HEK293 (cell line): ENCODE data around the gene ZNF771.

Source experiments
- HOXC10 ChIP-seq: sonication (generic); formaldehyde crosslinking; IDR thresholded peaks from 2 replicates; pipeline ENCODE4 v1.8.1; 2023; ENCODE audit warnings: mild to moderate bottlenecking, missing genetic modification reagents
- KLF9 ChIP-seq: fragments of 450-650 bp; formaldehyde crosslinking; IDR thresholded peaks from 2 replicates; pipeline ENCODE4 v1.5.1; 2016; ENCODE audit warnings: missing biosample characterization, missing genetic modification characterization, low read depth
- MEIS1 ChIP-seq: sonication (generic); formaldehyde crosslinking; IDR thresholded peaks from 2 replicates; pipeline ENCODE4 v1.8.1; 2022; ENCODE audit warnings: missing genetic modification reagents, mild to moderate bottlenecking, borderline replicate concordance
- ZFP41 ChIP-seq: fragments of 450-650 bp; formaldehyde crosslinking; IDR thresholded peaks from 2 replicates; pipeline ENCODE4 v1.5.1; 2016; ENCODE audit warnings: missing biosample characterization, missing genetic modification characterization, borderline replicate concordance
- ZNF133 ChIP-seq: fragments of 450-650 bp; formaldehyde crosslinking; IDR thresholded peaks from 2 replicates; pipeline ENCODE4 v1.5.1; 2016; ENCODE audit warnings: missing biosample characterization, missing genetic modification characterization
- ZNF138 ChIP-seq: fragments of 450-650 bp; formaldehyde crosslinking; IDR thresholded peaks from 2 replicates; pipeline ENCODE4 v1.5.1; 2016; ENCODE audit warnings: missing biosample characterization, missing genetic modification characterization, borderline replicate concordance
- ZNF169 ChIP-seq: fragments of 450-650 bp; formaldehyde crosslinking; IDR thresholded peaks from 2 replicates; pipeline ENCODE4 v1.5.1; 2016; ENCODE audit warnings: missing biosample characterization, missing genetic modification characterization
- ZNF302 ChIP-seq: fragments of 450-650 bp; formaldehyde crosslinking; IDR thresholded peaks from 2 replicates; pipeline ENCODE4 v1.5.1; 2016; ENCODE audit warnings: missing biosample characterization, missing genetic modification characterization, low read depth
- ZNF391 ChIP-seq: fragments of 450-650 bp; formaldehyde crosslinking; IDR thresholded peaks from 2 replicates; pipeline ENCODE4 v1.5.1; 2016; ENCODE audit warnings: low read depth, missing biosample characterization, missing genetic modification characterization, borderline replicate concordance
- ZNF416 ChIP-seq: fragments of 450-650 bp; formaldehyde crosslinking; IDR thresholded peaks from 2 replicates; pipeline ENCODE4 v1.5.1; 2016; ENCODE audit warnings: missing biosample characterization, missing genetic modification characterization
- ZNF426 ChIP-seq: fragments of 450-650 bp; formaldehyde crosslinking; IDR thresholded peaks from 2 replicates; pipeline ENCODE4 v1.5.1; 2017; ENCODE audit warnings: missing biosample characterization, missing genetic modification characterization, mild to moderate bottlenecking, inconsistent platforms, moderate library complexity
- ZNF501 ChIP-seq: fragments of 450-650 bp; formaldehyde crosslinking; IDR thresholded peaks from 2 replicates; pipeline ENCODE4 v1.5.1; 2016; ENCODE audit warnings: missing biosample characterization, missing genetic modification characterization
- ZNF514 ChIP-seq: fragments of 450-650 bp; formaldehyde crosslinking; IDR thresholded peaks from 2 replicates; pipeline ENCODE4 v1.5.1; 2016; ENCODE audit warnings: missing biosample characterization, missing genetic modification characterization
- ZNF530 ChIP-seq: fragments of 450-650 bp; formaldehyde crosslinking; IDR thresholded peaks from 2 replicates; pipeline ENCODE4 v1.5.1; 2016; ENCODE audit warnings: low read depth, missing biosample characterization, missing genetic modification characterization
- ZNF548 ChIP-seq: fragments of 450-650 bp; formaldehyde crosslinking; IDR thresholded peaks from 2 replicates; pipeline ENCODE4 v1.5.1; 2016; ENCODE audit warnings: missing biosample characterization, missing genetic modification characterization
- ZNF549 ChIP-seq: fragments of 450-650 bp; IDR thresholded peaks from 2 replicates; pipeline ENCODE4 v1.5.1; 2018; ENCODE audit warnings: missing biosample characterization, missing genetic modification characterization, mild to moderate bottlenecking, inconsistent platforms, moderate library complexity
- ZNF558 ChIP-seq: fragments of 450-650 bp; formaldehyde crosslinking; IDR thresholded peaks from 2 replicates; pipeline ENCODE4 v1.5.1; 2016; ENCODE audit warnings: missing biosample characterization, missing genetic modification characterization
- ZNF596 ChIP-seq: fragments of 450-650 bp; IDR thresholded peaks from 2 replicates; pipeline ENCODE4 v1.5.0; 2018; ENCODE audit warnings: missing biosample characterization, mild to moderate bottlenecking, missing genetic modification characterization, moderate library complexity
- ZNF624 ChIP-seq: fragments of 450-650 bp; formaldehyde crosslinking; IDR thresholded peaks from 2 replicates; pipeline ENCODE4 v1.5.1; 2017; ENCODE audit warnings: missing biosample characterization, missing genetic modification characterization
- ZNF654 ChIP-seq: fragments of 450-650 bp; formaldehyde crosslinking; IDR thresholded peaks from 2 replicates; pipeline ENCODE4 v1.5.1; 2016; ENCODE audit warnings: low read depth, missing biosample characterization, missing genetic modification characterization
- ZNF670 ChIP-seq: fragments of 450-650 bp; formaldehyde crosslinking; IDR thresholded peaks from 2 replicates; pipeline ENCODE4 v1.5.1; 2016; ENCODE audit warnings: missing biosample characterization, missing genetic modification characterization, low read depth
- ZNF792 ChIP-seq: fragments of 450-650 bp; formaldehyde crosslinking; IDR thresholded peaks from 2 replicates; pipeline ENCODE4 v1.5.1; 2016; ENCODE audit warnings: missing biosample characterization, missing genetic modification characterization
- ZSCAN23 ChIP-seq: fragments of 450-650 bp; formaldehyde crosslinking; IDR thresholded peaks from 2 replicates; pipeline ENCODE4 v1.5.1; 2016; ENCODE audit warnings: missing biosample characterization, missing genetic modification characterization
- TF ChIP-seq, protein P1 (sequence below): fragments of 450-650 bp; formaldehyde crosslinking; IDR thresholded peaks from 2 replicates; pipeline ENCODE4 v1.5.1; 2017; ENCODE audit warnings: missing biosample characterization, missing genetic modification characterization
- TF ChIP-seq, protein P2 (sequence below): fragments of 450-650 bp; formaldehyde crosslinking; IDR thresholded peaks from 2 replicates; pipeline ENCODE4 v1.5.1; 2017; ENCODE audit warnings: missing biosample characterization, missing genetic modification characterization
- TF ChIP-seq, protein P3 (sequence below): fragments of 450-650 bp; formaldehyde crosslinking; IDR thresholded peaks from 2 replicates; pipeline ENCODE4 v1.5.1; 2016; ENCODE audit warnings: missing biosample characterization, missing genetic modification characterization
- TF ChIP-seq, protein P4 (sequence below): fragments of 450-650 bp; formaldehyde crosslinking; conservative IDR thresholded peaks from 2 replicates; pipeline ENCODE4 v1.5.1; 2016; ENCODE audit warnings: low read depth, missing biosample characterization, missing genetic modification characterization
- TF ChIP-seq, protein P5 (sequence below): fragments of 450-650 bp; formaldehyde crosslinking; IDR thresholded peaks from 2 replicates; pipeline ENCODE4 v1.5.1; 2016; ENCODE audit warnings: missing biosample characterization, missing genetic modification characterization

The ZNF771 gene

DNA sequence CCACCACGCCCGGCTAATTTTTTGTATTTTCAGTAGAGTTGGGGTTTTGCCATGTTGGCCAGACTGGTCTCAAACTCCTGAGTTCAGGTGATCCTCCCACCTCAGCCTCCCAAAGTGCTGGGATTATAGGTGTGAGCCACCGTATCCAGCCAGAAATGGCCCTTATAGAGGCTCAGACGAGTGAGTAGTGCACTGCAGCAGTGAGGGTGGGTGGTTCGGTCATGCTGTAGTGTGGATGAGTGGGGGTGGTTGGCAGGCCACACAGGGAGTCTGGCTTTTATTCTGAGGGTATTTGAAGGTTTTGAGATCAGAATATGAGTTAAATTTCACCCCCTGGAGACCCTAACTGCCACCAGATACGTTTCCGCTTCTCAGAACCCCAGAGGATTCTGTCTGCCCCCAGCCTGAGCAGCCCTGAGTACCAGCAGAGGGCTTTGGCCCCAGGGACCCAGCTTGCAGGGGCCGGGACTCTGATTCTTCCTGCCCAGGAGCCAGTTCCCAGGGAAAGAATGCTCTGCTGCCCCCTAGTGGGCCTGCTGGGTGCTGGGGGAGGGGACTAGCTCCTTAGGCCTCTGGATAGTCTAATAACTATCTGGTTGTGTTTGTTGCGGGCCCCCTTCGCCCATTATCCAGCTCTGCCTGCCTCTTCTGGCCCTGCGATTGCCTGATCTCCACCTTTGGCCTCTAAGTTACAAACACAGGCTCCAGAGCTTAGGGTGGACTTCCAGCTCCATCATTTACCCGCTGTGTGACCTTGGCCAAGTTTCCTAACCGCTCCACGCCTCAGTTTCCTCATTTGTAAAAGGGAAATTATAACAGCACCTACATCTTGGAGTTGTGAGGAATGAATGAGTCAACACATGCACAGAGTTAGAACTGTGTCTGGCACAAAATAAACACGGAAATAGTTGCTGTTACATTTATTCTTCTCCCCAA is 2.0 kb downstream of the ZNF771 start (continued):
- TF ChIP-seq HOXC10 (CRISPR knock-in tag): no peak
- no peak for TF ChIP-seq ZNF133
- TF ChIP-seq ZNF501 (tag by site-specific recombination): no peak
- TF ChIP-seq ZNF654 (tag by site-specific recombination): peak; percentile 98
- TF ChIP-seq, protein P1, sequence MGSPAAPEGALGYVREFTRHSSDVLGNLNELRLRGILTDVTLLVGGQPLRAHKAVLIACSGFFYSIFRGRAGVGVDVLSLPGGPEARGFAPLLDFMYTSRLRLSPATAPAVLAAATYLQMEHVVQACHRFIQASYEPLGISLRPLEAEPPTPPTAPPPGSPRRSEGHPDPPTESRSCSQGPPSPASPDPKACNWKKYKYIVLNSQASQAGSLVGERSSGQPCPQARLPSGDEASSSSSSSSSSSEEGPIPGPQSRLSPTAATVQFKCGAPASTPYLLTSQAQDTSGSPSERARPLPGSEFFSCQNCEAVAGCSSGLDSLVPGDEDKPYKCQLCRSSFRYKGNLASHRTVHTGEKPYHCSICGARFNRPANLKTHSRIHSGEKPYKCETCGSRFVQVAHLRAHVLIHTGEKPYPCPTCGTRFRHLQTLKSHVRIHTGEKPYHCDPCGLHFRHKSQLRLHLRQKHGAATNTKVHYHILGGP (tag by site-specific recombination): no peak
- TF ChIP-seq MEIS1 (CRISPR knock-in tag): no peak
- TF ChIP-seq, protein P2, sequence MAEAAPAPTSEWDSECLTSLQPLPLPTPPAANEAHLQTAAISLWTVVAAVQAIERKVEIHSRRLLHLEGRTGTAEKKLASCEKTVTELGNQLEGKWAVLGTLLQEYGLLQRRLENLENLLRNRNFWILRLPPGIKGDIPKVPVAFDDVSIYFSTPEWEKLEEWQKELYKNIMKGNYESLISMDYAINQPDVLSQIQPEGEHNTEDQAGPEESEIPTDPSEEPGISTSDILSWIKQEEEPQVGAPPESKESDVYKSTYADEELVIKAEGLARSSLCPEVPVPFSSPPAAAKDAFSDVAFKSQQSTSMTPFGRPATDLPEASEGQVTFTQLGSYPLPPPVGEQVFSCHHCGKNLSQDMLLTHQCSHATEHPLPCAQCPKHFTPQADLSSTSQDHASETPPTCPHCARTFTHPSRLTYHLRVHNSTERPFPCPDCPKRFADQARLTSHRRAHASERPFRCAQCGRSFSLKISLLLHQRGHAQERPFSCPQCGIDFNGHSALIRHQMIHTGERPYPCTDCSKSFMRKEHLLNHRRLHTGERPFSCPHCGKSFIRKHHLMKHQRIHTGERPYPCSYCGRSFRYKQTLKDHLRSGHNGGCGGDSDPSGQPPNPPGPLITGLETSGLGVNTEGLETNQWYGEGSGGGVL: no peak
- no peak for TF ChIP-seq ZNF670 (tag by site-specific recombination)
- TF ChIP-seq ZNF624 (tag by site-specific recombination): no peak
- TF ChIP-seq, protein P3, sequence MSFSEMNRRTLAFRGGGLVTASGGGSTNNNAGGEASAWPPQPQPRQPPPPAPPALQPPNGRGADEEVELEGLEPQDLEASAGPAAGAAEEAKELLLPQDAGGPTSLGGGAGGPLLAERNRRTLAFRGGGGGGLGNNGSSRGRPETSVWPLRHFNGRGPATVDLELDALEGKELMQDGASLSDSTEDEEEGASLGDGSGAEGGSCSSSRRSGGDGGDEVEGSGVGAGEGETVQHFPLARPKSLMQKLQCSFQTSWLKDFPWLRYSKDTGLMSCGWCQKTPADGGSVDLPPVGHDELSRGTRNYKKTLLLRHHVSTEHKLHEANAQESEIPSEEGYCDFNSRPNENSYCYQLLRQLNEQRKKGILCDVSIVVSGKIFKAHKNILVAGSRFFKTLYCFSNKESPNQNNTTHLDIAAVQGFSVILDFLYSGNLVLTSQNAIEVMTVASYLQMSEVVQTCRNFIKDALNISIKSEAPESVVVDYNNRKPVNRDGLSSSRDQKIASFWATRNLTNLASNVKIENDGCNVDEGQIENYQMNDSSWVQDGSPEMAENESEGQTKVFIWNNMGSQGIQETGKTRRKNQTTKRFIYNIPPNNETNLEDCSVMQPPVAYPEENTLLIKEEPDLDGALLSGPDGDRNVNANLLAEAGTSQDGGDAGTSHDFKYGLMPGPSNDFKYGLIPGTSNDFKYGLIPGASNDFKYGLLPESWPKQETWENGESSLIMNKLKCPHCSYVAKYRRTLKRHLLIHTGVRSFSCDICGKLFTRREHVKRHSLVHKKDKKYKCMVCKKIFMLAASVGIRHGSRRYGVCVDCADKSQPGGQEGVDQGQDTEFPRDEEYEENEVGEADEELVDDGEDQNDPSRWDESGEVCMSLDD (tag by site-specific recombination): no peak
- TF ChIP-seq ZNF548 (tag by site-specific recombination): no peak
- TF ChIP-seq ZNF530 (tag by site-specific recombination): no peak
- no peak for TF ChIP-seq ZNF514 (tag by site-specific recombination)
- TF ChIP-seq ZFP41 (tag by site-specific recombination): no peak
- TF ChIP-seq ZNF138 (tag by site-specific recombination): no peak
- no peak for TF ChIP-seq ZNF426 (tag by site-specific recombination)
- no peak for TF ChIP-seq ZNF558 (tag by site-specific recombination)
- no peak for TF ChIP-seq ZNF549 (tag by site-specific recombination)
- TF ChIP-seq, protein P4, sequence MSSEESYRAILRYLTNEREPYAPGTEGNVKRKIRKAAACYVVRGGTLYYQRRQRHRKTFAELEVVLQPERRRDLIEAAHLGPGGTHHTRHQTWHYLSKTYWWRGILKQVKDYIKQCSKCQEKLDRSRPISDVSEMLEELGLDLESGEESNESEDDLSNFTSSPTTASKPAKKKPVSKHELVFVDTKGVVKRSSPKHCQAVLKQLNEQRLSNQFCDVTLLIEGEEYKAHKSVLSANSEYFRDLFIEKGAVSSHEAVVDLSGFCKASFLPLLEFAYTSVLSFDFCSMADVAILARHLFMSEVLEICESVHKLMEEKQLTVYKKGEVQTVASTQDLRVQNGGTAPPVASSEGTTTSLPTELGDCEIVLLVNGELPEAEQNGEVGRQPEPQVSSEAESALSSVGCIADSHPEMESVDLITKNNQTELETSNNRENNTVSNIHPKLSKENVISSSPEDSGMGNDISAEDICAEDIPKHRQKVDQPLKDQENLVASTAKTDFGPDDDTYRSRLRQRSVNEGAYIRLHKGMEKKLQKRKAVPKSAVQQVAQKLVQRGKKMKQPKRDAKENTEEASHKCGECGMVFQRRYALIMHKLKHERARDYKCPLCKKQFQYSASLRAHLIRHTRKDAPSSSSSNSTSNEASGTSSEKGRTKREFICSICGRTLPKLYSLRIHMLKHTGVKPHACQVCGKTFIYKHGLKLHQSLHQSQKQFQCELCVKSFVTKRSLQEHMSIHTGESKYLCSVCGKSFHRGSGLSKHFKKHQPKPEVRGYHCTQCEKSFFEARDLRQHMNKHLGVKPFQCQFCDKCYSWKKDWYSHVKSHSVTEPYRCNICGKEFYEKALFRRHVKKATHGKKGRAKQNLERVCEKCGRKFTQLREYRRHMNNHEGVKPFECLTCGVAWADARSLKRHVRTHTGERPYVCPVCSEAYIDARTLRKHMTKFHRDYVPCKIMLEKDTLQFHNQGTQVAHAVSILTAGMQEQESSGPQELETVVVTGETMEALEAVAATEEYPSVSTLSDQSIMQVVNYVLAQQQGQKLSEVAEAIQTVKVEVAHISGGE (tag by site-specific recombination): 0 out of 2 replicates have a peak, but pooled peaks have one; percentile 30
- no peak for TF ChIP-seq ZNF596 (tag by site-specific recombination)
- TF ChIP-seq ZNF416: no peak
- no peak for TF ChIP-seq ZNF302 (tag by site-specific recombination)
- TF ChIP-seq KLF9 (tag by site-specific recombination): no peak; the same call in 1 of the 2 replicates
- no peak for TF ChIP-seq ZNF169
- TF ChIP-seq ZSCAN23 (tag by site-specific recombination): no peak
- TF ChIP-seq, protein P5, sequence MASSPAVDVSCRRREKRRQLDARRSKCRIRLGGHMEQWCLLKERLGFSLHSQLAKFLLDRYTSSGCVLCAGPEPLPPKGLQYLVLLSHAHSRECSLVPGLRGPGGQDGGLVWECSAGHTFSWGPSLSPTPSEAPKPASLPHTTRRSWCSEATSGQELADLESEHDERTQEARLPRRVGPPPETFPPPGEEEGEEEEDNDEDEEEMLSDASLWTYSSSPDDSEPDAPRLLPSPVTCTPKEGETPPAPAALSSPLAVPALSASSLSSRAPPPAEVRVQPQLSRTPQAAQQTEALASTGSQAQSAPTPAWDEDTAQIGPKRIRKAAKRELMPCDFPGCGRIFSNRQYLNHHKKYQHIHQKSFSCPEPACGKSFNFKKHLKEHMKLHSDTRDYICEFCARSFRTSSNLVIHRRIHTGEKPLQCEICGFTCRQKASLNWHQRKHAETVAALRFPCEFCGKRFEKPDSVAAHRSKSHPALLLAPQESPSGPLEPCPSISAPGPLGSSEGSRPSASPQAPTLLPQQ (tag by site-specific recombination): peak; percentile 71
- peak; percentile 64; the same call in 1 of the 2 replicates for TF ChIP-seq ZNF391 (tag by site-specific recombination)
- TF ChIP-seq ZNF792 (tag by site-specific recombination): no peak
